Loucy (cell line): ENCODE results near the gene SPNS1.

Experiments used
- EZH2phosphoT487 ChIP-seq: fragments of 200-600 bp; IDR thresholded peaks from 2 replicates; pipeline ENCODE4 v1.6.1; 2018; ENCODE audit warnings: antibody characterized with exemption, mild to moderate bottlenecking, moderate library complexity, borderline replicate concordance
- TF ChIP-seq, protein P1 (sequence below): fragments of 200-600 bp; sonication (generic); conservative IDR thresholded peaks from 2 replicates; pipeline ENCODE4 v1.5.1; 2014; ENCODE audit warnings: mild to moderate bottlenecking, antibody characterized with exemption, low read length

DNA sequence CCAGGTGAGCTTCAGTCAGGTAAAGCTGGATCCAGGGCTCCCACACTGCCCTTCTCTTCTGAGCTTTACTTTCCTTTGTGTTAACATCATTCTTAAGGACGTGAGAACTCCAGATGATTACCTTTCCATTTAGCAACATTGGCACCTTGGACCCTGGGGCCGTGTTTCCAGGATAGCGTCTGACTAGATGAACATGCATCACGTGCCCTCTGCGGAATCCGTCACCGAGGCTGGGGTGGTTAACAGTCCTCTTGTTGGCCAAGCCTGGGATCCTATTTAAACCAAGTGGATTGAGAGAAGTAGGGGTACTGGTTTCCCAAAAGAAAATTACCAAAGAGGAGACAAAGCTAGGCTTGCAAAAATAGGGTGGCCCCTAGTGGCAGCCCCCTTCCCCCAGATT lies 6.4 kb downstream of the SPNS1 start:
- TF ChIP-seq, protein P1, sequence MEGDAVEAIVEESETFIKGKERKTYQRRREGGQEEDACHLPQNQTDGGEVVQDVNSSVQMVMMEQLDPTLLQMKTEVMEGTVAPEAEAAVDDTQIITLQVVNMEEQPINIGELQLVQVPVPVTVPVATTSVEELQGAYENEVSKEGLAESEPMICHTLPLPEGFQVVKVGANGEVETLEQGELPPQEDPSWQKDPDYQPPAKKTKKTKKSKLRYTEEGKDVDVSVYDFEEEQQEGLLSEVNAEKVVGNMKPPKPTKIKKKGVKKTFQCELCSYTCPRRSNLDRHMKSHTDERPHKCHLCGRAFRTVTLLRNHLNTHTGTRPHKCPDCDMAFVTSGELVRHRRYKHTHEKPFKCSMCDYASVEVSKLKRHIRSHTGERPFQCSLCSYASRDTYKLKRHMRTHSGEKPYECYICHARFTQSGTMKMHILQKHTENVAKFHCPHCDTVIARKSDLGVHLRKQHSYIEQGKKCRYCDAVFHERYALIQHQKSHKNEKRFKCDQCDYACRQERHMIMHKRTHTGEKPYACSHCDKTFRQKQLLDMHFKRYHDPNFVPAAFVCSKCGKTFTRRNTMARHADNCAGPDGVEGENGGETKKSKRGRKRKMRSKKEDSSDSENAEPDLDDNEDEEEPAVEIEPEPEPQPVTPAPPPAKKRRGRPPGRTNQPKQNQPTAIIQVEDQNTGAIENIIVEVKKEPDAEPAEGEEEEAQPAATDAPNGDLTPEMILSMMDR: no peak
- no peak for TF ChIP-seq EZH2phosphoT487
